Calu3 (cell line): ENCODE data around the gene RNF212B. TPM values are rescaled to one million over a fixed set of nuclear protein-coding genes. Genes with fewer than 3 reads are reported as not detected.

ENCODE experiments used
- BruUV-seq: library from RNA; stranded (reverse); fragments of 400-500 nt; replicated peaks from 2 replicates; lab custom pipeline; 2021; lab: Mats Ljungman, UMichigan
- CTCF ChIA-PET: fragments of 300-600 bp; sonication (Branson Sonifier 250); formaldehyde crosslinking; loops from one replicate; lab custom pipeline; 2022; ENCODE audit warnings: antibody characterized with exemption; lab: Charles Lee
- DNase-seq: peaks from one replicate; pipeline ENCODE4 v3.0.0; 2022
- H3K27ac Mint-ChIP-seq: one replicate; pipeline ENCODE4 v1.8.0; 2022; ENCODE audit warnings: mixed read lengths; ENCODE audit not compliant: unreplicated experiment
- H3K27me3 Mint-ChIP-seq: one replicate; pipeline ENCODE4 v1.8.0; 2022; ENCODE audit warnings: mixed read lengths; ENCODE audit not compliant: unreplicated experiment
- H3K36me3 Mint-ChIP-seq: one replicate; pipeline ENCODE4 v1.8.0; 2022; ENCODE audit warnings: mild to moderate bottlenecking, moderate library complexity, mixed read lengths; ENCODE audit not compliant: insufficient read depth, unreplicated experiment
- H3K4me1 Mint-ChIP-seq: one replicate; pipeline ENCODE4 v1.8.0; 2022; ENCODE audit warnings: mild to moderate bottlenecking, low read depth, mixed read lengths; ENCODE audit not compliant: unreplicated experiment
- H3K4me3 Mint-ChIP-seq: one replicate; pipeline ENCODE4 v1.8.0; 2022; ENCODE audit warnings: mild to moderate bottlenecking, low read depth, moderate library complexity, mixed read lengths; ENCODE audit not compliant: unreplicated experiment
- H3K9me3 Mint-ChIP-seq: one replicate; pipeline ENCODE4 v1.8.0; 2022; ENCODE audit warnings: low read depth, mixed read lengths; ENCODE audit not compliant: unreplicated experiment
- intact Hi-C: fragments of 100-400 bp; cut with micrococcal nuclease; formaldehyde crosslinking; loops from one replicate; pipeline ENCODE4 v1.10.0; 2022; ENCODE audit not compliant: unreplicated experiment
- total RNA-seq: library from RNA; stranded (reverse); gene quantifications from 2 replicates; pipeline ENCODE4 v1.2.3, GENCODE V29; 2022
- TF ChIP-seq, protein P1 (sequence below): fragments of 200-600 bp; IDR thresholded peaks from one replicate; pipeline ENCODE4 v1.8.0; 2022; ENCODE audit warnings: antibody characterized with exemption; ENCODE audit not compliant: unreplicated experiment

Gene RNF212B
- total RNA-seq, 1 experiment from 2014 or later, result not detected

GRCh38 chr14:23316300-23316699 is 78.6 kb downstream of the RNF212B start:
- peaks cover 36% of the 10 kb centered on the region for H3K36me3 Mint-ChIP-seq
- no peak for DNase-seq
- no peaks in the 10 kb centered on the region for H3K27me3 Mint-ChIP-seq
- H3K4me3 Mint-ChIP-seq, result no peak overlapping the region
- intact Hi-C loops, result no loop called here
- CTCF ChIA-PET, result no interaction called here
- no TSS peak for BruUV-seq
- no peaks in the 10 kb centered on the region for H3K9me3 Mint-ChIP-seq
- TF ChIP-seq, protein P1, sequence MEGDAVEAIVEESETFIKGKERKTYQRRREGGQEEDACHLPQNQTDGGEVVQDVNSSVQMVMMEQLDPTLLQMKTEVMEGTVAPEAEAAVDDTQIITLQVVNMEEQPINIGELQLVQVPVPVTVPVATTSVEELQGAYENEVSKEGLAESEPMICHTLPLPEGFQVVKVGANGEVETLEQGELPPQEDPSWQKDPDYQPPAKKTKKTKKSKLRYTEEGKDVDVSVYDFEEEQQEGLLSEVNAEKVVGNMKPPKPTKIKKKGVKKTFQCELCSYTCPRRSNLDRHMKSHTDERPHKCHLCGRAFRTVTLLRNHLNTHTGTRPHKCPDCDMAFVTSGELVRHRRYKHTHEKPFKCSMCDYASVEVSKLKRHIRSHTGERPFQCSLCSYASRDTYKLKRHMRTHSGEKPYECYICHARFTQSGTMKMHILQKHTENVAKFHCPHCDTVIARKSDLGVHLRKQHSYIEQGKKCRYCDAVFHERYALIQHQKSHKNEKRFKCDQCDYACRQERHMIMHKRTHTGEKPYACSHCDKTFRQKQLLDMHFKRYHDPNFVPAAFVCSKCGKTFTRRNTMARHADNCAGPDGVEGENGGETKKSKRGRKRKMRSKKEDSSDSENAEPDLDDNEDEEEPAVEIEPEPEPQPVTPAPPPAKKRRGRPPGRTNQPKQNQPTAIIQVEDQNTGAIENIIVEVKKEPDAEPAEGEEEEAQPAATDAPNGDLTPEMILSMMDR, result no peak
- H3K4me1 Mint-ChIP-seq, result no peaks in the 10 kb centered on the region
- no peak overlapping the region for H3K27ac Mint-ChIP-seq

GRCh38 chr14:23319746-23320583 is 82.2 kb downstream of the RNF212B start:
- H3K27ac Mint-ChIP-seq, result peak overlapping the region; percentile 92
- peaks cover 11% of the 10 kb centered on the region for H3K4me1 Mint-ChIP-seq
- H3K27me3 Mint-ChIP-seq, result no peaks in the 10 kb centered on the region
- no TSS peak for BruUV-seq
- H3K4me3 Mint-ChIP-seq, result peak overlapping the region; percentile 92
- DNase-seq, result no peak
- H3K9me3 Mint-ChIP-seq, result no peaks in the 10 kb centered on the region
- intact Hi-C loops, result loop anchor here (10.0 kb wide), 1 partner anchor 235 kb away; the partner anchor contains the start of genes THTPA and ZFHX2
- TF ChIP-seq, protein P1, result no peak
- CTCF ChIA-PET, result interaction anchor here (0.7 to 2.7 kb wide), 4 partner anchors 14 to 199 kb away, joined by 6 to 12 read pairs (median 8); partner anchors contain the start of gene BCL2L2
- peaks cover 69% of the 10 kb centered on the region for H3K36me3 Mint-ChIP-seq

GRCh38 chr14:23320584-23321571 is 83.1 kb downstream of the RNF212B start, which contains the start of gene PABPN1:
PABPN1 (plus strand) TSS chr14:23321457; CDS start chr14:23321470, 13 bp downstream.
- TF ChIP-seq, protein P1, result no peak
- peaks cover 74% of the 10 kb centered on the region for H3K36me3 Mint-ChIP-seq
- peak within 1 kb of the TSS; percentile 92 for H3K4me3 Mint-ChIP-seq
- peak; percentile 95 for DNase-seq
- no peaks in the 10 kb centered on the region for H3K9me3 Mint-ChIP-seq
- intact Hi-C loops, result loop anchor here (10.0 kb wide), 1 partner anchor 234 kb away; the partner anchor contains the start of genes THTPA and ZFHX2
- no peaks in the 10 kb centered on the region for H3K27me3 Mint-ChIP-seq
- peak within 1 kb of the TSS; percentile 92 for H3K27ac Mint-ChIP-seq
- H3K4me1 Mint-ChIP-seq, result peaks cover 11% of the 10 kb centered on the region
- CTCF ChIA-PET, result interaction anchor here (0.6 to 2.7 kb wide), 6 partner anchors 11 to 249 kb away, joined by 3 to 12 read pairs (median 6); partner anchors contain the start of genes ACIN1 and BCL2L2
- BruUV-seq, result TSS peak; percentile 85
